22Rv1 (cell line): ENCODE data around the gene CEACAM3.

Source experiments
- ZFX ChIP-seq: fragments of 450-650 bp; IDR thresholded peaks from 2 replicates; pipeline ENCODE4 v1.6.1; 2017; ENCODE audit warnings: antibody characterized with exemption, borderline replicate concordance
- TF ChIP-seq, protein P1 (sequence below): fragments of 450-650 bp; IDR thresholded peaks from 2 replicates; pipeline ENCODE4 v1.5.1; 2017; ENCODE audit warnings: mild to moderate bottlenecking

DNA sequence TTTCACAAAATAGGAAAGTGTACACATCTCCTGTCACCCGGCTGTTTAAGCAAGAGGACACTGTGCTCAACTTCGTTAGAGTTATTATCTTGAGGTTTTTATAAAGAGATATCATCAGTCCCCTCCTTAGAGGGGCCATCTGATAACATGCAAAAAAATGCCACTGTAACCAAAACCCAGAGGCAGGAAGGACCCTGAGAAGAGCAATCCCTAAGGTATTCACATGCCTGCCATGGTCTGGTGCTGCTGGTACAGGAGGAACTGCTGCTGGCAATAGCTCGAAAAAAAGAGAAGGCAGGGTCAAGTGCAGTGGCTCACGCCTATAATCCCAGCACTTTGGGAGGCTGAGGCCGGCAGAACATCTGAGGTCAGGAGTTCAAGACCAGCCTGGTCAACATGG is 12.8 kb upstream of the CEACAM3 start:
- TF ChIP-seq, protein P1, sequence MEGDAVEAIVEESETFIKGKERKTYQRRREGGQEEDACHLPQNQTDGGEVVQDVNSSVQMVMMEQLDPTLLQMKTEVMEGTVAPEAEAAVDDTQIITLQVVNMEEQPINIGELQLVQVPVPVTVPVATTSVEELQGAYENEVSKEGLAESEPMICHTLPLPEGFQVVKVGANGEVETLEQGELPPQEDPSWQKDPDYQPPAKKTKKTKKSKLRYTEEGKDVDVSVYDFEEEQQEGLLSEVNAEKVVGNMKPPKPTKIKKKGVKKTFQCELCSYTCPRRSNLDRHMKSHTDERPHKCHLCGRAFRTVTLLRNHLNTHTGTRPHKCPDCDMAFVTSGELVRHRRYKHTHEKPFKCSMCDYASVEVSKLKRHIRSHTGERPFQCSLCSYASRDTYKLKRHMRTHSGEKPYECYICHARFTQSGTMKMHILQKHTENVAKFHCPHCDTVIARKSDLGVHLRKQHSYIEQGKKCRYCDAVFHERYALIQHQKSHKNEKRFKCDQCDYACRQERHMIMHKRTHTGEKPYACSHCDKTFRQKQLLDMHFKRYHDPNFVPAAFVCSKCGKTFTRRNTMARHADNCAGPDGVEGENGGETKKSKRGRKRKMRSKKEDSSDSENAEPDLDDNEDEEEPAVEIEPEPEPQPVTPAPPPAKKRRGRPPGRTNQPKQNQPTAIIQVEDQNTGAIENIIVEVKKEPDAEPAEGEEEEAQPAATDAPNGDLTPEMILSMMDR = no peak
- no peak for TF ChIP-seq ZFX
